H1 (cell line): ENCODE results near the gene CDON. TPM values are rescaled to one million over a fixed set of nuclear protein-coding genes. Genes with fewer than 3 reads are reported as not detected.

Experiments used
- CTCF ChIA-PET: fragments of 300-600 bp; sonication (Branson Sonifier 250); formaldehyde crosslinking; loops from one replicate; lab custom pipeline; 2021; ENCODE audit not compliant: partially characterized antibody; lab: Charles Lee
- POLR2A ChIA-PET: fragments of 300-600 bp; sonication (Branson Sonifier 250); formaldehyde crosslinking; loops from one replicate; lab custom pipeline; 2021; ENCODE audit warnings: inconsistent platforms; ENCODE audit not compliant: partially characterized antibody; lab: Charles Lee
- DNase-seq, 2 experiments: peaks; one replicate each; pipeline versions ENCODE4 v3.0.0 to v3.0.0-alpha.2; 2010 to 2022; ENCODE audit warnings: low spot score in 2 of 2, low read depth in 1 of 2, mixed read lengths in 1 of 2
- FAIRE-seq: peaks from 2 replicates; lab custom pipeline; 2011; peaks lifted over from hg19 to GRCh38; lab: Jason Lieb, UNC
- H2AFZ ChIP-seq: 2 replicates; pipeline ENCODE4 v1.8.1; 2012; ENCODE audit warnings: low read length, inconsistent platforms
- H2AK5ac ChIP-seq: 2 replicates; pipeline ENCODE4 v1.6.1; 2013; ENCODE audit warnings: low read depth, low read length
- H2BK120ac ChIP-seq: replicated peaks from 2 replicates; pipeline ENCODE3; 2013; ENCODE audit warnings: low read depth, low read length, inconsistent platforms
- H2BK12ac ChIP-seq: 2 replicates; pipeline ENCODE4 v1.6.1; 2013; ENCODE audit warnings: low read depth, low read length
- H2BK15ac ChIP-seq: 2 replicates; pipeline ENCODE4 v1.6.1; 2013; ENCODE audit warnings: low read length
- H2BK20ac ChIP-seq: 2 replicates; pipeline ENCODE4 v1.6.1; 2013; ENCODE audit warnings: low read length
- H2BK5ac ChIP-seq: 2 replicates; pipeline ENCODE4 v1.6.1; 2013; ENCODE audit warnings: low read depth, low read length
- H3K14ac ChIP-seq: 2 replicates; pipeline ENCODE4 v1.6.1; 2013; ENCODE audit warnings: inconsistent platforms; ENCODE audit not compliant: insufficient read length
- H3K18ac ChIP-seq: 2 replicates; pipeline ENCODE4 v1.6.1; 2013; ENCODE audit warnings: low read length; ENCODE audit errors: extremely low read depth
- H3K23ac ChIP-seq: 2 replicates; pipeline ENCODE4 v1.6.1; 2013; ENCODE audit warnings: inconsistent platforms; ENCODE audit not compliant: insufficient read length
- H3K23me2 ChIP-seq: 2 replicates; pipeline ENCODE4 v1.6.1; 2013; ENCODE audit warnings: low read depth, low read length
- H3K27ac ChIP-seq: 2 replicates; pipeline ENCODE4 v1.6.1; 2011; ENCODE audit warnings: low read depth, low read length, inconsistent platforms
- H3K27me3 ChIP-seq, 4 experiments: replicated peaks in 1 of 4; 1 replicate in 1 of 4; 2 replicates in 3 of 4; pipeline versions ENCODE4 v1.6.1 to v1.8.1; 2011 to 2013; ENCODE audit warnings: low read length in 3 of 4, mild to moderate bottlenecking in 3 of 4, inconsistent platforms in 2 of 4, mixed read lengths in 2 of 4, moderate library complexity in 1 of 4; ENCODE audit not compliant: control insufficient read depth in 3 of 4, insufficient read depth in 3 of 4; ENCODE audit errors: extremely low read depth in 1 of 4
- H3K36me3 ChIP-seq, 4 experiments: 2 replicates each; pipeline versions ENCODE4 v1.6.1 to v1.8.1; 2011 to 2013; ENCODE audit warnings: mild to moderate bottlenecking in 4 of 4, low read length in 3 of 4, moderate library complexity in 2 of 4, control low read depth in 1 of 4, inconsistent platforms in 1 of 4; ENCODE audit not compliant: insufficient read depth in 4 of 4, control insufficient read depth in 2 of 4
- H3K4ac ChIP-seq: replicated peaks from 2 replicates; pipeline ENCODE3; 2013; ENCODE audit warnings: low read length, low read depth, mixed read lengths, inconsistent platforms; ENCODE audit not compliant: insufficient read length
- H3K4me1 ChIP-seq, 4 experiments: replicated peaks in 1 of 4; 1 replicate in 1 of 4; 2 replicates in 3 of 4; pipeline versions ENCODE4 v1.6.1 to v1.8.1; 2011 to 2013; ENCODE audit warnings: low read length in 3 of 4, inconsistent platforms in 2 of 4, mixed read lengths in 1 of 4; ENCODE audit not compliant: insufficient read depth in 4 of 4, control insufficient read depth in 3 of 4
- H3K4me2 ChIP-seq, 2 experiments: 2 replicates each; pipeline versions ENCODE4 v1.6.1 to v1.8.1; 2011 to 2013; ENCODE audit warnings: low read depth in 2 of 2, low read length in 2 of 2, control low read depth in 1 of 2, inconsistent platforms in 1 of 2, mild to moderate bottlenecking in 1 of 2; ENCODE audit not compliant: insufficient read depth in 1 of 2
- H3K4me3 ChIP-seq, 4 experiments: fragments of 200-600, 300-600 bp in 1 of 4; sonication (generic), shearing (Covaris generic), sonication (Bioruptor Twin) in 1 of 4; 2 replicates each; pipeline versions ENCODE4 v1.5.1 to v1.8.1; 2011 to 2016; ENCODE audit warnings: low read length in 4 of 4, low read depth in 3 of 4, control low read depth in 2 of 4, inconsistent platforms in 2 of 4, mild to moderate bottlenecking in 2 of 4, mixed read lengths in 1 of 4, moderate library complexity in 1 of 4; ENCODE audit not compliant: insufficient read depth in 2 of 4; ENCODE audit errors: extremely low read depth in 1 of 4
- H3K56ac ChIP-seq: replicated peaks from 2 replicates; pipeline ENCODE3; 2013; ENCODE audit warnings: low read depth, mild to moderate bottlenecking, mixed read lengths, low read length, inconsistent platforms; ENCODE audit not compliant: insufficient read length
- H3K79me1 ChIP-seq: 2 replicates; pipeline ENCODE4 v1.6.1; 2013; ENCODE audit warnings: low read depth, low read length, control low read depth
- H3K79me2 ChIP-seq, 2 experiments: 2 replicates each; pipeline versions ENCODE4 v1.6.1 to v1.8.1; 2012 to 2013; ENCODE audit warnings: low read length in 2 of 2, mild to moderate bottlenecking in 2 of 2, inconsistent platforms in 1 of 2; ENCODE audit not compliant: insufficient read depth in 2 of 2, control insufficient read depth in 1 of 2
- H3K9ac ChIP-seq, 4 experiments: replicated peaks in 1 of 4; 1 replicate in 1 of 4; 2 replicates in 3 of 4; pipeline versions ENCODE4 v1.6.1 to v1.8.1; 2011 to 2013; ENCODE audit warnings: low read depth in 3 of 4, low read length in 3 of 4, control low read depth in 2 of 4, mild to moderate bottlenecking in 2 of 4, moderate library complexity in 2 of 4, inconsistent platforms in 1 of 4; ENCODE audit errors: extremely low read depth in 1 of 4
- H3K9me3 ChIP-seq, 2 experiments: 2 replicates each; pipeline versions ENCODE4 v1.6.1 to v1.8.1; 2012 to 2013; ENCODE audit warnings: mild to moderate bottlenecking in 2 of 2, moderate library complexity in 2 of 2, control low read depth in 1 of 2, inconsistent platforms in 1 of 2, low read depth in 1 of 2, low read length in 1 of 2, mixed read lengths in 1 of 2; ENCODE audit not compliant: insufficient read depth in 2 of 2
- H4K20me1 ChIP-seq, 2 experiments: replicated peaks in 1 of 2; 2 replicates each; pipeline versions ENCODE3 to v1.8.1; 2011 to 2013; ENCODE audit warnings: inconsistent platforms in 2 of 2, low read length in 2 of 2, mild to moderate bottlenecking in 1 of 2; ENCODE audit not compliant: insufficient read depth in 2 of 2, control insufficient read depth in 1 of 2
- H4K5ac ChIP-seq: 2 replicates; pipeline ENCODE4 v1.6.1; 2013; ENCODE audit warnings: low read length, low read depth, mixed read lengths, inconsistent platforms; ENCODE audit not compliant: insufficient read length
- H4K8ac ChIP-seq: 2 replicates; pipeline ENCODE4 v1.8.0; 2013; ENCODE audit warnings: mild to moderate bottlenecking, moderate library complexity, low read length, inconsistent platforms; ENCODE audit not compliant: insufficient read depth; ENCODE audit errors: extremely low read depth
- H4K91ac ChIP-seq: replicated peaks from 2 replicates; pipeline ENCODE3; 2013; ENCODE audit warnings: low read length, mixed read lengths, inconsistent platforms; ENCODE audit not compliant: insufficient read length
- ASH2L ChIP-seq: fragments of 200-600, 300-600 bp; sonication (generic); IDR thresholded peaks from one replicate; pipeline ENCODE4 v1.7.1; 2017; ENCODE audit warnings: low read length
- ATF2 ChIP-seq: IDR thresholded peaks from 2 replicates; pipeline ENCODE4 v1.6.1; 2012; ENCODE audit warnings: low read length, inconsistent platforms
- BCL11A ChIP-seq, 2 experiments: IDR thresholded peaks; one replicate each; pipeline ENCODE4 v1.6.1; 2011; ENCODE audit warnings: low read depth in 2 of 2, low read length in 2 of 2, mild to moderate bottlenecking in 2 of 2
- CBX8 ChIP-seq: fragments of 300-800, 300-1000 bp; sonication (generic); IDR thresholded peaks from 2 replicates; pipeline ENCODE4 v1.7.1; 2016; ENCODE audit warnings: low read depth, low read length, borderline replicate concordance
- GTF2F1 ChIP-seq: IDR thresholded peaks from 2 replicates; pipeline ENCODE4 v1.6.1; 2012; ENCODE audit warnings: low read depth, low read length, improper control_type of control experiment, borderline replicate concordance
- KDM1A ChIP-seq: fragments of 200-600, 300-600 bp; sonication (generic); IDR thresholded peaks from 2 replicates; pipeline ENCODE4 v1.7.1; 2016; ENCODE audit warnings: mild to moderate bottlenecking, low read length, borderline replicate concordance
- NANOG ChIP-seq: IDR thresholded peaks from 2 replicates; pipeline ENCODE4 v1.6.1; 2011; ENCODE audit warnings: low read length, low read depth, mild to moderate bottlenecking, inconsistent platforms; ENCODE audit not compliant: insufficient read depth, poor library complexity, severe bottlenecking
- RXRA ChIP-seq: IDR thresholded peaks from 2 replicates; pipeline ENCODE4 v1.6.1; 2011; ENCODE audit warnings: low read depth, mild to moderate bottlenecking, low read length, moderate library complexity; ENCODE audit not compliant: insufficient read depth
- SIX5 ChIP-seq: IDR thresholded peaks from 2 replicates; pipeline ENCODE4 v1.6.1; 2011; ENCODE audit warnings: mild to moderate bottlenecking, low read depth, low read length
- SP1 ChIP-seq: IDR thresholded peaks from 2 replicates; pipeline ENCODE4 v1.6.1; 2011; ENCODE audit warnings: low read depth, low read length
- SP4 ChIP-seq: IDR thresholded peaks from 2 replicates; pipeline ENCODE4 v1.6.1; 2012; ENCODE audit warnings: low read length, inconsistent platforms
- TBP ChIP-seq: IDR thresholded peaks from 2 replicates; pipeline ENCODE4 v1.6.1; 2011; ENCODE audit warnings: low read depth, low read length, improper control_type of control experiment
- WGBS, 2 experiments: shearing (Covaris generic) in 1 of 2; methylation state at CpG; one replicate each; pipeline versions ENCODE4 v1.1.6 to v1.1.7; 2013 to 2015; ENCODE audit warnings: low lambda C conversion rate in 2 of 2, mixed read lengths in 2 of 2, inconsistent platforms in 1 of 2, low coverage in 1 of 2, missing lambda C conversion rate in 1 of 2; ENCODE audit not compliant: insufficient replicate concordance in 2 of 2, insufficient coverage in 1 of 2, insufficient read length in 1 of 2; ENCODE audit errors: extremely low coverage in 1 of 2, missing lambda C conversion rate in 1 of 2; 5-methylcytosine and 5-hydroxymethylcytosine counted together
- polyA plus RNA-seq, 7 experiments: library from polyadenylated mRNA; depleted of rRNA in 3 of 7; stranded (reverse) in 5 of 7; unstranded in 2 of 7; fragments of >200 nt in 5 of 7; fragments of 200-250 nt in 2 of 7; gene quantifications; 1 replicate in 5 of 7; 2 replicates in 1 of 7; 4 replicates in 1 of 7; pipeline versions ENCODE4 v1.2.1 to v1.2.3, GENCODE V29; 2011 to 2013; ENCODE audit warnings: missing spikeins in 2 of 7, mixed read lengths in 2 of 7
- total RNA-seq: library from RNA; stranded (reverse); fragmentation: NEBNext Ultra II Directional; extraction: Animal tissue kit (Norgen Biotek cat#: 25700); gene quantifications from 2 replicates; pipeline ENCODE4 v1.2.1, GENCODE V29; 2021

The CDON gene
- total and polyA plus RNA-seq, 2 of the 8 experiments (the other 6 are each of a cell fraction or from before 2014, with no cell fraction given), result 11.0 to 32.5 TPM

DNA sequence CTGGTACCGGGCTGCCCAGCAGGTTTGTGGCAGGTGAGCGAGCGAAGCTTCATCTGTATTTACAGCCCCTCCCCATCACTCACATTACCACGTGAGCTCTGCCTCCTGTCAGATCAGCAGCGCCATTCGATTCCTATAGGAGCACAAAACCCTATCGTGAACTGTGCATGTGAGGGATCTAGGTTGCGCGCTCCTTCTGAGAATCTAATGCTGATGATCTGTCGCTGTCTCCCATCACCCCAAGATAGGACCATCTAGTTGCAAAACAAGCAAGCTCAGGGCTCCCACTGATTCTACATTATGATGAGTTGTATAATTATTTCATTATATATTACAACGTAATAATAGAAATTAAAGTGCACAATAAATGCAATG is 132.6 kb downstream of the CDON start:
- H4K91ac ChIP-seq, result no peak overlapping the region
- DNase-seq, result no peak

More for the DNA sequence above, 132.6 kb downstream of the CDON start:
- H4K20me1 ChIP-seq, result no peaks in the 10 kb centered on the region
- no peak overlapping the region for H3K56ac ChIP-seq
- no peak overlapping the region for H4K8ac ChIP-seq
- no peaks in the 10 kb centered on the region for H3K9me3 ChIP-seq
- 90% methylated on average over 11 of the region's 11 CpGs; no CpG with 5 or more reads in 1 of the 2 experiments for WGBS, 2 experiments
- H3K23ac ChIP-seq, result no peak overlapping the region
- no peaks in the 10 kb centered on the region for H3K23me2 ChIP-seq
- H3K79me2 ChIP-seq, result no peaks in the 10 kb centered on the region
- peaks cover 6 to 14% (median 11%) of the 10 kb centered on the region in 4 experiments for H3K4me1 ChIP-seq
- H2BK20ac ChIP-seq, result no peak overlapping the region
- H2BK5ac ChIP-seq, result no peak overlapping the region
- ChIA-PET CTCF (interaction anchor here (0.8 to 7.0 kb wide), 10 partner anchors 9 to 263 kb away, joined by 3 to 76 read pairs (median 3); partner anchors contain the start of gene VSIG10L2), POLR2A (interaction anchor here (0.9 kb wide), 1 partner anchor 9 kb away, joined by 3 read pairs; no protein-coding TSS in a partner anchor)
- no peak for FAIRE-seq
- no peaks in the 10 kb centered on the region for H3K36me3 ChIP-seq
- H3K18ac ChIP-seq, result no peak overlapping the region
- TF ChIP-seq SIX5 (no peak), ASH2L (no peak), GTF2F1 (no peak), NANOG (no peak), SP4 (no peak), KDM1A (no peak), RXRA (no peak), SP1 (no peak), TBP (no peak), BCL11A (IDR thresholded peaks at IDR 0.05; ENCODE audit: low read depth in 2 of 2, low read length in 2 of 2) (no peak), CBX8 (no peak), ATF2 (no peak)
- no peak overlapping the region for H4K5ac ChIP-seq
- no peak overlapping the region for H3K4ac ChIP-seq
- H3K4me2 ChIP-seq, result no peak overlapping the region
- H3K79me1 ChIP-seq, result no peaks in the 10 kb centered on the region
- H3K27ac ChIP-seq, result no peak overlapping the region
- H3K4me3 ChIP-seq, result no peak overlapping the region
- H2AFZ ChIP-seq, result no peak overlapping the region
- no peak overlapping the region for H3K9ac ChIP-seq
- H2BK12ac ChIP-seq, result no peak overlapping the region
- H3K27me3 ChIP-seq, result peaks cover 0 to 6% (median 2%) of the 10 kb centered on the region in 4 experiments; a peak in 2 of 7 replicates
- H2AK5ac ChIP-seq, result no peak overlapping the region
- no peak overlapping the region for H2BK15ac ChIP-seq
- H2BK120ac ChIP-seq, result no peak overlapping the region
- H3K14ac ChIP-seq, result no peak overlapping the region
